ENCODE data around the gene MAP4K2.

DNA sequence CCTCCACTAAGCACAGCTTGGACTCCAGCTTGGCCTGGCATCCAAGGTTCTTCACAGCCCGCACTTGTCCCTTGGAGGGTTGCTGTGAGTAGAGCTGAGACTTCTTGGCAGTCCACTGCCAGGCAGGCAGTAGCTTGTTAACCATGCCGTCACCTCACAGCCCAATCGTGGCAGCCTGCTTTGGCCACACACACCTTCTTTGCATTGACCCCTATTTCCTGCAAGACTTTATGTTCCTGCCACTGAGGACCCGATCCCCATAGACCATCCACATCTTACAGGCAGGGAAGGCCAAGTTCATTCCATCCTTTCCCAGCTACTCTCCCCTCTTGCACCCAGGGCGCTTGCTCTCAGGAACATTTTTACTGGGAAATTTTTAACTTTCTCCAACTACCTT, 40.7 kb downstream of the MAP4K2 start:
- no peak for TF ChIP-seq CTCF (conservative IDR thresholded peaks at IDR 0.05 in 1 of 2, IDR thresholded peaks at IDR 0.05 in 1 of 2; ENCODE audit: extremely low read depth in 1 of 2, insufficient read depth in 1 of 2, low read depth in 1 of 2, low read length in 2 of 2)
- no peak for TF ChIP-seq EZH2 (IDR thresholded peaks at IDR 0.05; ENCODE audit: borderline replicate concordance, low read length)
